ENCODE measurements around the gene VIPR2.
A peak's percentile ranks its signal among the peaks of the same experiment; 100 is the strongest.

Gene VIPR2

DNA sequence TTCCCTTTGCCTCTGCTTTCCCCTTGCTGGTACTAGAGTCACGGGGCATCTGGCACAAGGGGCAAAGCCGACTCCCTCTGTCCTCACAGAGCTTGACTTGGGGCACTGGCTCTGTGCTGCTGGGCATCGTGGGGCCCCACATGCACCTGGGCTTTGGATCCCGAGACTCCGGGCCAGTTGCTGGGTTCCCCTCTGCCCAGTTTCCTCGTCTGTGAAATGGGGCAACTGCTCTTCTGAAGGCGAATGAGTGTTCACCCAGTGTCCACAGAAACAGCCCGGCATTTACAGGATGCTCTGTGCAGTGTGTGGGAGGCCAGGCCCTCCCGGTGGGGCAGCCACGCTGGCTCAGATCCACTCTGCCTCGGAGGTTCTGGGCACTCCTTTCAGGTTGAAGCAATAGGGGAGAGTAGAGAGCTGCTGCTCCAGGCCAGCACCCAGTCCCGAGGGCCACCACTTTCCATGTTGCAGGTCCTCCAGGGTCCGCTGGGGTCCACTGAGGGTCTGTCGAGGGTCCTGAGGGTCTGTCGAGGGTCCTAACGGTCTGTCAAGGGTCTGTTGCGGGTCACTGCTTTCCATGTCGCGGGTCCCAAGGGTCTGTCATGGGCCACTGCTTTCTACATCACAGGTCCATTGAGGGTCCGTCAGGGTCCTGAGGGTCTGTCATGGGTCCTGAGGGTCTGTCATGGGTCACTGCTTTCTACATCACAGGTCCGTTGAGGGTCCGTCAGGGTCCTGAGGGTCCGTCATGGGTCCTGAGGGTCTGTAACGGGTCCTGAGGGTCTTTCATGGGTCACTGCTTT lies 103.6 kb downstream of the VIPR2 start:
- DNase-seq (ENCODE audit: low spot score) = peak; percentile 56

GRCh38 chr7:159040146-159040545 lies 104.5 kb downstream of the VIPR2 start:
- DNase-seq (ENCODE audit: low spot score) = peak; percentile 38

GRCh38 chr7:159039716-159040115 lies 105.0 kb downstream of the VIPR2 start:
- peak; percentile 34 for DNase-seq (ENCODE audit: low spot score)

- peak; percentile 12 for DNase-seq (ENCODE audit: low spot score)
Measured at GRCh38 chr7:159038066-159038465, 106.6 kb downstream of the VIPR2 start.

- DNase-seq (ENCODE audit: low spot score) = peak; percentile 34
Measured at GRCh38 chr7:159036916-159037605, 107.6 kb downstream of the VIPR2 start.

GRCh38 chr7:159035571-159036073 lies 109.0 kb downstream of the VIPR2 start:
- DNase-seq (ENCODE audit: low spot score) = no peak

- no peak for DNase-seq (ENCODE audit: low spot score)
Measured at GRCh38 chr7:159034988-159035387, 109.7 kb downstream of the VIPR2 start.

DNA sequence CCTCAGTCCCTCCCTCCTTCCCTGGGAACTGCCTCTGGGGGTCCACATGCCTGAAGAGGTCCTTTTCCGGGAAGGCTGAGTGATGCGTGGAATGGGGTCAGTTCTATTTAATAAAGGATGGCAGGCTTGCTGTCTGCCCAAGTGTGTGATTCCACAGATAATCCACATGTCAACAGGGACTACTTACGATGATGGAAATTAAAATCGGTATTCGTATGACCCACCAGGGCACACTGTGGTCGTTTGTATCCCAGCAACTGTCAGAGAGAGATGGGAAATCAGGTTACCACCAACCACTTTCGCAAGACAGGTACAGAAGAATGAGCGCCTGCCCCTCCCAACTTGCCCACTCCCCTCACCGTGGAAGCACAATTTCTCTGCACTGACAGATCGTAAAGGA lies 110.3 kb downstream of the VIPR2 start:
- no peak for DNase-seq (ENCODE audit: low spot score)

DNA sequence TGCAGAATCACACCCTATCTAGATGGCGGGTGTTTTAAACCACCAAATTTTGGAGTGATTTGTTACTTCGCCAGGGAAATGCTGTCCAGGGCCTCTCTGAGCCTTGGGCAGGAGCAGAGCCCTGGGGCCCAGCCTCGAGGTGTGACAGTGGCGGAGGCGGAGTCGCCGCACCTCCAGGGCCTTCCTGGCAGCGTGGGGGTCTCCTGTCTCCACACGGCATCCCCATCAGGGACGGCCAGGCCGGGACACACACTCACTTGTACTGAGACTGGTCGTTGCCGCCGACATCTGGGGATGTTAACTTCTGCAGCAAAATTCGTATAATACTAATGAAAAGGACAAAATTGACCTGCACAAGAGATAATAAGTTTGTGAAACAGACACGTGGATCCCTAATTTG lies 110.7 kb downstream of the VIPR2 start:
- no peak for DNase-seq (ENCODE audit: low spot score)

DNA sequence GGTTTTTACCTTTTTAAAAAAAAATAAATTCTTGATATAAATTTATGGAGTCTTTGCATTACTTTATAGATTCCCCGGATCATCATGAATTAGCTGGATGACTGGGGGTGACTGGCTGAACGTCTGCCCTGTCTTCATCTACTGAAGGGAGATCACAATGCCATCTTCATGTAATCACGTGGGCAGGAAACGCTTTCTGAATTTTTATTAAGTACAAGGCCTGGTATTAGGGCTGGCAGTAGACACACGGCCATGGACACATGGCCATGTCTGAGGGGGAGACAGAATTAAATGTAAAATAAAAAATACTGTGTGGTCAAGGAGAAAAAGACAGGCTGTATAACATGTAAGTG lies 111.2 kb downstream of the VIPR2 start:
- no peak for DNase-seq (ENCODE audit: low spot score)

DNA sequence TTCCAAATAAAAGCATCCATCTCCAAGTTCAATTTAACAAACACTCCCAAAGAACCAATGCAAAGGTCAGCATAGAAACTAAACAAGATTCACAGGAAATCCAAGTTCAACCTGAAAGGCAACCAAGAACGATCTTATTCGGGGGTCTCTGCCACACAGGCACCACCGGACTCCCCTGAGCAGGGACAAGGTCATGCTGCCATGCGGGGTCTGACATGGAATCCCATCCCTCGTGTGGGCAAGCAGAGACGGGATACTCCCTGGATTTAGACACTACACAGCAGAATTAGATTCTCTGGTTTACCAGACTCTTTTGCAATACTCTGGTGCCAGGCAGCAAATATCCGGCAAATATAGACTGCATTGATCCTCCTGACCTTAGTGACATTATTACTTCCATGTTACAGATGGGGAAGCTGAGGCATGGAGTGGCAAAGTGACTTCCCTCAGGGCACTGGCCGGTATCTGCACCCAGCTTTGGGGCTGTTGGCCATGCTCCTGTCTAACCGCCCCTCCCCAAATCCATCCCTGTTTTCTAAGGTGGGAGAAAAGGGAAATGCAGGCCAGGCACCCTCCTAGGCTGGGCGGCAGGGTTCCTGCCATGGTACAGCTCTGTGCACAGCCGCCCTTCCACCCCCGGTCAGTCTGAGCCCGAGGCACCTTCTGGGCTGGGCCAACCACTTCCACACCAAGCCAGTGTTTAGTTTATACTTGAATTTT lies 111.8 kb downstream of the VIPR2 start:
- no peak for DNase-seq (ENCODE audit: low spot score)

- no peak for DNase-seq (ENCODE audit: low spot score)
Measured at GRCh38 chr7:159032322-159032721, 112.3 kb downstream of the VIPR2 start.

DNA sequence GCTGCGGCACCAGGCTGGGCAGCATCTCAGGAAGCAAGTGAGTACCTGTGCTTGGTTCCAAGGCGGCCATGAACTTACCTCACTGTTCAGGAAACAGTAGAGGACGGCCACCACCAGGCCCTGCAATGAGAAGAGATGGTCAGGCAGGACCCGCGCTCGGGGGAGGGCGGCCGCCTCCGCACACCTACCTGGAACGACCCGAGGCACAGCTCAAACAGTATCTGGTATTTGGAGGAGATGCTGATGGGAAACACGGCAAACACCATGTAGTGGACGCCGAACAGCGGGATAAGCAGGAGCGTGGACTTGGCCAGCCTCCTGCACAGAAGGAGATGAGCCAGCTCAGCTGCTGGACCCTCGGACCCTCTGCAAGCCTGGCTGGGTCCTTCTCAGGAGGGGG lies 112.9 kb downstream of the VIPR2 start:
- DNase-seq (ENCODE audit: low spot score) = no peak

DNA sequence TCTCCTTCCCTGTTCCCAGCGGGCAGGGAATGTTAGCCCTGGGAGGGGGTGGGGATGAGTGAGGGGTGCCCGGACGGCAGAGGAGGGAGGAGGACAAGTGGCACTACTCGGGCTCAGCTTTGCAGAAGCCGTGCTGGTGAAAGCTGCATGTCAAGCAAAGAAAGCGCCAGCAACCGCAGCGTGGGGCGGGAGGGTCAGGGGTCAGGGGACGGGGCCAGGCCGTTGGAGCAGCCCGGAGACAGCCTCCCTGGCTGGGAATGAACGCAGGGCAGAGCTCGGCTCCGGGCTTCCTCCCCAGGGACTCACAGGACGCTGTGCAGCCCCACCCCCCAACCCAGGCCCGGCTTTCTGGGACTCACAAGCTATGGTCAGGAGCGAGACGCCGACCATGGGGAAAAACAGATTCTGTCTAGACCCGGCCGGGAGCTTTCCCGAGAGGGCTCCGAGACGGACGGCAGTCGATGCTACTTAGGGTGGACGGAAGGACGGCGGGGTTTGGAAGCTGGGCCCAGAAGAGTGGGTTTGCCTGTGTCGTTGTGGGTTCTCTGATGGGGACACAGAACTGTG lies 113.4 kb downstream of the VIPR2 start:
- DNase-seq (ENCODE audit: low spot score) = peak; percentile 62

DNA sequence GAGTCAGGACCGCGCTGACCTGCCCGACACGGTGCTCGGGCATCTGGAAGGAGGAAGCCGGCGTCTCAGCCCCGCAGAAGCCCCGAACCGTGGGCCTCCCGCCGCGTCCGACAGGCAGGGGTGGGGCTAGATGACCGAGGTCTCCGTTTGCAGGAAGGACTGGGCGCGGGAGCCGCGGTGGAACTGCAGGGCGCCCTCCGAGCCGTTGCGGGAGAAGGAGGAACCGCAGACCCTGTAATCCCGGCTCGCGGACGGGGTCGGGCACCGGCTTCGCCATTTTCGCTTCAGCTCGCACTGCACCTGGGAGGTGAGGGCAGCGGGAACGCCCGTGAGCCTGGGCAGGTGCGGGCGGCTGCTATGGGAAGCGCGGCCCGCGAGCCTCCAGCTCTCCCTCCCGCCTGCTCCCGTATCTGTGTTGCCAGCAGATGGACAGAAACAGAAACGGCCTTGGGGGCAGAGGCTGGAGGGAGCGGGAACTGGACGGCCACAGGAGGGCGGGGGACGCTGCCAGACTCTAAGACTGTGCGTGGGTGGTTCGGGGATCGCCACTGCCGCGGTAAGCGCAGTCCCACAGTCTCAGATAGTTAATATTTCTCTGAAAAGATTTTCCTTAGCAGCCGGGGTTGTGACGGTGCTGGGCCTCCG lies 114.1 kb downstream of the VIPR2 start:
- peak; percentile 75 for DNase-seq (ENCODE audit: low spot score)

- DNase-seq (ENCODE audit: low spot score) = peak; percentile 65
Measured at GRCh38 chr7:159028508-159029401, 115.9 kb downstream of the VIPR2 start.

DNA sequence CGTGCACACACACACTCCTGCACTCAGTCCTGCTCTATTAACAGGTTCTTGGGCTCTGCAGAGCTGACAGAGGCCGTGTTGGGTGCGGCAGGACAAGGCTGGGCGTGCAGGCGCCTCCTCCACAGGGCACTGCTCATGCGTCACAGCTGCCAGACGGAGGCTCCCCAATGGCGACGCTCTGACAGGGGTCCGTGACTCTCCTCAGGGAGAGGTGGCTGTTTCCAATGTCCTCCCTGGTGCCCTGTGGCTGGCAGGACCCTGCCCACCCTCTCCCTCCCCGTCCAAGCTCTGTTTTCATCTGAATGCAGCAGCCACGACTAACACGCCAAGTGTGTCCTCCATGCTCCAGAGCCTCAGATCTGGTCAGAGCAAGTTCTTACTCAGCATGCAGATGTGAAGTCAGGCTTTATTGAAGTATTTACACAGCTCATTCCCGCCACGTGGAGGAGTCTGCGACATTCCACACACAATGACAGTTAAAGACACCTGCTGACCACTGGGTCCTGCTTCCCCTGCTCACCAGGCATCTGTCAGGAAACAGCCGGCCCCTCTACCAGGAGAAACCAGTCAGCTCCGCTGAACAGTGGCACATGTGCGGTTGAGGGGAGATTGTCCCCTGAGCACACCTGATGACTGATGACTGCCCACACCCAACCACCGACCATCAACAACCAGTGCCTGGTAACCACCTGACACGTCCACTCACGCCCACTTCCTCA lies 116.7 kb downstream of the VIPR2 start:
- no peak for DNase-seq (ENCODE audit: low spot score)

- DNase-seq (ENCODE audit: low spot score) = no peak
Measured at GRCh38 chr7:159027056-159027788, 117.4 kb downstream of the VIPR2 start.

- peak; percentile 58 for DNase-seq (ENCODE audit: low spot score)
Measured at GRCh38 chr7:159026271-159027055, 118.2 kb downstream of the VIPR2 start.

Measured in left forelimb (tissue), 1 donor.